SU-DHL-6 (cell line): Measurements from ENCODE around the gene RCC2.

Source experiments
- H2AFZ ChIP-seq: fragments of 200-600 bp; sonication (generic); 2 replicates; pipeline ENCODE4 v1.6.1; 2014; ENCODE audit warnings: low read depth, mild to moderate bottlenecking, moderate library complexity, mixed read lengths, antibody characterized with exemption, low read length; ENCODE audit not compliant: severe bottlenecking
- H3F3A ChIP-seq: fragments of 200-600 bp; shearing (Covaris generic); 2 replicates; pipeline ENCODE4 v1.6.0; 2016; ENCODE audit warnings: antibody characterized with exemption, mild to moderate bottlenecking; ENCODE audit not compliant: insufficient read depth
- H3K27ac ChIP-seq: fragments of 200-600 bp; sonication (generic); 2 replicates; pipeline ENCODE4 v1.5.1; 2016; ENCODE audit warnings: low read depth, mild to moderate bottlenecking, low read length, moderate library complexity, mixed read lengths
- H3K27me3 ChIP-seq: fragments of 200-600 bp; sonication (generic), shearing (Covaris generic); 2 replicates; pipeline ENCODE4 v1.6.0; 2014; ENCODE audit warnings: mild to moderate bottlenecking, low read length
- H3K36me3 ChIP-seq: fragments of 200-600 bp; sonication (generic); 2 replicates; pipeline ENCODE4 v1.6.1; 2014; ENCODE audit warnings: mild to moderate bottlenecking, low read length, mixed read lengths
- H3K4me2 ChIP-seq: fragments of 300-600, 200-600 bp; shearing (Covaris generic), sonication (generic); 2 replicates; pipeline ENCODE4 v1.6.0; 2014; ENCODE audit warnings: low read length, low read depth, mild to moderate bottlenecking; ENCODE audit not compliant: poor library complexity, severe bottlenecking
- H3K4me3 ChIP-seq: fragments of 200-600 bp; sonication (generic); 2 replicates; pipeline ENCODE4 v1.5.1; 2014; ENCODE audit warnings: antibody characterized with exemption, low read length, mild to moderate bottlenecking, mixed read lengths; ENCODE audit not compliant: insufficient read depth, poor library complexity, severe bottlenecking
- H3K79me2 ChIP-seq: fragments of 200-600 bp; sonication (generic); 2 replicates; pipeline ENCODE4 v1.6.1; 2014; ENCODE audit warnings: mild to moderate bottlenecking, low read length, moderate library complexity; ENCODE audit not compliant: insufficient read depth
- H3K9ac ChIP-seq: fragments of 200-600 bp; sonication (generic); 2 replicates; pipeline ENCODE4 v1.7.0; 2014; ENCODE audit warnings: mild to moderate bottlenecking, low read length
- H3K9me2 ChIP-seq: fragments of 200-600 bp; sonication (generic); replicated peaks from 2 replicates; pipeline ENCODE4 v1.6.1; 2014; ENCODE audit warnings: low read length; ENCODE audit not compliant: insufficient read depth
- H3K9me3 ChIP-seq: fragments of 200-600 bp; sonication (generic); 2 replicates; pipeline ENCODE4 v1.6.1; 2014; ENCODE audit warnings: low read length, mixed read lengths; ENCODE audit not compliant: insufficient read depth
- H4K20me1 ChIP-seq: fragments of 200-600 bp; sonication (generic); 2 replicates; pipeline ENCODE4 v1.6.1; 2014; ENCODE audit warnings: low read depth, mild to moderate bottlenecking, antibody characterized with exemption, low read length, moderate library complexity, mixed read lengths
- CTCF ChIP-seq: fragments of 200-600 bp; sonication (generic); IDR thresholded peaks from one replicate; pipeline ENCODE4 v1.5.1; 2017; ENCODE audit warnings: antibody characterized with exemption, mild to moderate bottlenecking, low read length, moderate library complexity; ENCODE audit not compliant: insufficient read depth, poor library complexity, severe bottlenecking
- EZH2phosphoT487 ChIP-seq: fragments of 200-600 bp; sonication (generic), shearing (Covaris generic); conservative IDR thresholded peaks from 2 replicates; pipeline ENCODE4 v1.6.1; 2018; ENCODE audit warnings: mild to moderate bottlenecking, antibody characterized with exemption, low read length, moderate library complexity, mixed read lengths

RCC2 gene

GRCh38 chr1:17434016-17434415 lies 5.5 kb downstream of the RCC2 start:
- Histone ChIP-seq H3K79me2 (peaks cover 84% of the 10 kb centered on the region), H3K36me3 (peaks cover 14% of the 10 kb centered on the region), H3K4me3 (no peak overlapping the region), H2AFZ (no peak overlapping the region), H4K20me1 (peaks cover 41% of the 10 kb centered on the region), H3K27me3 (no peaks in the 10 kb centered on the region), H3K9ac (no peak overlapping the region), H3K9me2 (no peaks in the 10 kb centered on the region), H3F3A (0 out of 2 replicates have a peak, but pooled peaks cover 2% of the 10 kb centered on the region), H3K9me3 (no peaks in the 10 kb centered on the region), H3K27ac (no peak overlapping the region), H3K4me2 (no peak overlapping the region)
- TF ChIP-seq EZH2phosphoT487 (no peak), CTCF (no peak)

- Histone ChIP-seq H3K9ac (no peak overlapping the region), H3K27ac (no peak overlapping the region), H3K4me2 (no peak overlapping the region), H3K36me3 (peaks cover 15% of the 10 kb centered on the region), H3K9me2 (no peaks in the 10 kb centered on the region), H3F3A (no peaks in the 10 kb centered on the region), H3K27me3 (no peaks in the 10 kb centered on the region), H4K20me1 (peaks cover 48% of the 10 kb centered on the region), H3K9me3 (no peaks in the 10 kb centered on the region), H3K79me2 (peaks cover 84% of the 10 kb centered on the region), H3K4me3 (no peak overlapping the region), H2AFZ (no peak overlapping the region)
- TF ChIP-seq CTCF = no peak
- TF ChIP-seq EZH2phosphoT487 = no peak
Measured at GRCh38 chr1:17433261-17433660, 6.2 kb downstream of the RCC2 start.

GRCh38 chr1:17432412-17432811 lies 7.1 kb downstream of the RCC2 start:
- Histone ChIP-seq H3K79me2 (peaks cover 89% of the 10 kb centered on the region), H3K9ac (no peak overlapping the region), H3K27me3 (no peaks in the 10 kb centered on the region), H3K4me2 (no peak overlapping the region), H3K4me3 (no peak overlapping the region), H3K36me3 (peaks cover 21% of the 10 kb centered on the region), H3K9me3 (no peaks in the 10 kb centered on the region), H3K9me2 (no peaks in the 10 kb centered on the region), H2AFZ (no peak overlapping the region), H4K20me1 (peaks cover 56% of the 10 kb centered on the region), H3K27ac (no peak overlapping the region), H3F3A (no peaks in the 10 kb centered on the region)
- TF ChIP-seq EZH2phosphoT487 (no peak), CTCF (no peak)
